A549 (cell line): ENCODE data around the gene SSBP2. TPM values are rescaled to one million over a fixed set of nuclear protein-coding genes. Genes with fewer than 3 reads are reported as not detected.
A peak's percentile ranks its signal among the peaks of the same experiment; 100 is the strongest.

Source experiments
- ATAC-seq, 2 experiments: fragments of 200-7000 bp in 1 of 2; fragments of >200 bp in 1 of 2; cut with Nextera tagmentation in 1 of 2; cut with Tn5 transposase in 1 of 2; 3 replicates each; pipeline versions ENCODE4 v1.8.0 to v1.9.1; 2018 to 2020; ENCODE audit warnings: mild to moderate bottlenecking in 1 of 2, moderate library complexity in 1 of 2
- CTCF ChIA-PET: fragments of 300-600 bp; sonication (Branson Sonifier 250); formaldehyde crosslinking; extraction: SDS; loops from one replicate; lab custom pipeline; 2021; ENCODE audit warnings: antibody characterized with exemption, inconsistent platforms; lab: Yijun Ruan, JAX
- POLR2A ChIA-PET: fragments of 350-600 bp; formaldehyde crosslinking; extraction: SDS; loops from one replicate; lab custom pipeline; 2021; ENCODE audit warnings: antibody characterized with exemption, inconsistent platforms; lab: Yijun Ruan, JAX
- DNase-seq, 2 experiments: peaks; one replicate each; pipeline versions ENCODE4 v3.0.0 to v3.0.0-alpha.2; 2011 to 2016; ENCODE audit warnings: low read depth in 1 of 2, low spot score in 1 of 2
- FAIRE-seq: peaks from 2 replicates; lab custom pipeline; 2011; peaks lifted over from hg19 to GRCh38; lab: Jason Lieb, UNC
- H3K27ac ChIP-seq, 2 experiments: fragments of >200 bp; sonication (Bioruptor Twin); formaldehyde crosslinking; 3 replicates each; pipeline ENCODE4 v1.5.1; 2016 to 2017
- H3K4me1 ChIP-seq: fragments of >200 bp; sonication (Bioruptor Twin); formaldehyde crosslinking; 3 replicates; pipeline ENCODE4 v1.6.1; 2016
- H3K4me2 ChIP-seq: fragments of >200 bp; sonication (Bioruptor Twin); formaldehyde crosslinking; 3 replicates; pipeline ENCODE4 v1.6.1; 2016
- H3K4me3 ChIP-seq: fragments of >200 bp; sonication (Bioruptor Twin); formaldehyde crosslinking; 3 replicates; pipeline ENCODE4 v1.5.1; 2016
- H3K9me3 ChIP-seq: fragments of >200 bp; sonication (Bioruptor Twin); formaldehyde crosslinking; 3 replicates; pipeline ENCODE4 v1.6.1; 2016
- BHLHE40 ChIP-seq: IDR thresholded peaks from 2 replicates; pipeline ENCODE4 v1.6.1; 2012; ENCODE audit warnings: low read depth, low read length, inconsistent platforms
- CBX8 ChIP-seq: fragments of 200-600 bp; sonication (generic); IDR thresholded peaks from 2 replicates; pipeline ENCODE4 v1.6.1; 2016
- CHD2 ChIP-seq: fragments of 150-350 bp; IDR thresholded peaks from 2 replicates; pipeline ENCODE4 v1.6.1; 2014; ENCODE audit warnings: low read length; ENCODE audit not compliant: partially characterized antibody
- CTCF ChIP-seq: fragments of >200 bp; sonication (Bioruptor Twin); formaldehyde crosslinking; IDR thresholded peaks from 3 replicates; pipeline ENCODE4 v1.5.1; 2016
- E2F6 ChIP-seq: IDR thresholded peaks from 2 replicates; pipeline ENCODE4 v1.6.1; 2012; ENCODE audit warnings: low read depth, borderline replicate concordance
- EHMT2 ChIP-seq: fragments of 200-600 bp; sonication (generic); IDR thresholded peaks from 2 replicates; pipeline ENCODE4 v1.6.1; 2016; ENCODE audit warnings: antibody characterized with exemption, low read depth, mild to moderate bottlenecking, moderate library complexity
- ELK1 ChIP-seq: fragments of 150-350 bp; IDR thresholded peaks from 2 replicates; pipeline ENCODE4 v1.6.1; 2014; ENCODE audit warnings: low read depth, mild to moderate bottlenecking, low read length
- FOSB ChIP-seq: fragments of 250-450 bp; sonication (Bioruptor Pico); IDR thresholded peaks from 2 replicates; pipeline ENCODE4 v1.5.0; 2020; ENCODE audit warnings: mild to moderate bottlenecking, moderate library complexity
- HDAC2 ChIP-seq: fragments of 200-600 bp; sonication (generic); IDR thresholded peaks from 2 replicates; pipeline ENCODE4 v1.6.1; 2016
- HES2 ChIP-seq: fragments of >200 bp; sonication (Bioruptor Twin); formaldehyde crosslinking; IDR thresholded peaks from 2 replicates; pipeline ENCODE4 v1.6.1; 2016
- HOXA7 ChIP-seq: fragments of 250-450 bp; sonication (Bioruptor Pico); IDR thresholded peaks from 2 replicates; pipeline ENCODE4 v1.5.0; 2020; ENCODE audit warnings: mild to moderate bottlenecking, moderate library complexity
- HOXB5 ChIP-seq: fragments of 250-450 bp; sonication (Bioruptor Pico); IDR thresholded peaks from 2 replicates; pipeline ENCODE4 v1.5.0; 2020; ENCODE audit warnings: mild to moderate bottlenecking, moderate library complexity
- KDM5A ChIP-seq: fragments of 200-600 bp; sonication (generic); IDR thresholded peaks from 2 replicates; pipeline ENCODE4 v1.6.1; 2016; ENCODE audit warnings: antibody characterized with exemption, mild to moderate bottlenecking
- MAZ ChIP-seq: fragments of 150-350 bp; IDR thresholded peaks from 2 replicates; pipeline ENCODE4 v1.6.1; 2014; ENCODE audit warnings: antibody characterized with exemption, low read depth, low read length, borderline replicate concordance
- NR3C1 ChIP-seq: fragments of >200 bp; sonication (Bioruptor Twin); formaldehyde crosslinking; IDR thresholded peaks from 3 replicates; pipeline ENCODE4 v1.6.1; 2017
- PBX3 ChIP-seq: IDR thresholded peaks from 2 replicates; pipeline ENCODE4 v1.6.1; 2012
- POLR2A ChIP-seq: IDR thresholded peaks from 2 replicates; pipeline ENCODE4 v1.6.1; 2012; ENCODE audit warnings: mild to moderate bottlenecking, low read length
- RAD21 ChIP-seq, 2 experiments: fragments of >200 bp in 1 of 2; sonication (Bioruptor Twin) in 1 of 2; formaldehyde crosslinking in 1 of 2; IDR thresholded peaks in 1 of 2; conservative IDR thresholded peaks in 1 of 2; 2 replicates in 1 of 2; 3 replicates in 1 of 2; pipeline ENCODE4 v1.6.1; 2012 to 2018; ENCODE audit warnings: inconsistent platforms in 1 of 2
- RCOR1 ChIP-seq: fragments of 150-350 bp; IDR thresholded peaks from 2 replicates; pipeline ENCODE4 v1.6.1; 2014; ENCODE audit warnings: antibody characterized with exemption, low read length, low read depth
- REST ChIP-seq: fragments of 200-600 bp; sonication (generic); IDR thresholded peaks from 2 replicates; pipeline ENCODE4 v1.6.1; 2016; ENCODE audit warnings: antibody characterized with exemption, mild to moderate bottlenecking, moderate library complexity
- SREBF2 ChIP-seq: fragments of 450-650 bp; IDR thresholded peaks from 2 replicates; pipeline ENCODE4 v1.6.1; 2014; ENCODE audit warnings: mild to moderate bottlenecking, moderate library complexity
- ZNF302 ChIP-seq: fragments of 250-450 bp; sonication (Bioruptor Pico); IDR thresholded peaks from 2 replicates; pipeline ENCODE4 v1.9.0; 2021; ENCODE audit warnings: inconsistent platforms, mild to moderate bottlenecking, moderate library complexity
- WGBS: methylation state at CpG from one replicate; pipeline ENCODE4 v1.1.6; 2017; ENCODE audit errors: missing lambda C conversion rate; 5-methylcytosine and 5-hydroxymethylcytosine counted together
- polyA plus RNA-seq, 4 experiments: library from polyadenylated mRNA; depleted of rRNA in 3 of 4; stranded (reverse); fragments of >200 nt; fragmentation: RNase III in 1 of 4; extraction: RNeasy Plus Mini Kit Qiagen cat#74134 plus additional on column Dnase treatment in 1 of 4; gene quantifications; 2 replicates in 3 of 4; 3 replicates in 1 of 4; pipeline ENCODE4 v1.2.3, GENCODE V29; 2011 to 2017

SSBP2 gene
- polyA plus RNA-seq, 2 of the 4 experiments (the other 2 are of a cell fraction): 4.5 to 14.2 TPM

GRCh38 chr5:81656783-81657182 is 94.1 kb downstream of the SSBP2 start (continued):
- TF ChIP-seq PBX3 (no peak), NR3C1 (no peak), CHD2 (no peak), REST (no peak)

- TF ChIP-seq REST (no peak), ELK1 (no peak), RCOR1 (no peak), ZNF302 (CRISPR knock-in tag) (no peak), POLR2A (no peak), KDM5A (no peak), HOXA7 (CRISPR knock-in tag) (no peak), EHMT2 (no peak), E2F6 (no peak), SREBF2 (no peak), FOSB (no peak), MAZ (no peak), HES2 (no peak), HDAC2 (no peak), CBX8 (no peak), CHD2 (no peak), BHLHE40 (no peak), CTCF (no peak), RAD21 (conservative IDR thresholded peaks at IDR 0.05 in 1 of 2, IDR thresholded peaks at IDR 0.05 in 1 of 2) (no peak), HOXB5 (CRISPR knock-in tag) (no peak)
- FAIRE-seq: peak; percentile 49
- 53% methylated on average over 1 of the region's 1 CpG for WGBS
Observed at GRCh38 chr5:81650987-81651386, 99.9 kb downstream of the SSBP2 start.

More at GRCh38 chr5:81650987-81651386, 99.9 kb downstream of the SSBP2 start:
- ChIA-PET CTCF (interaction anchor here (0.6 to 0.9 kb wide), 2 partner anchors 14 to 575 kb away, joined by 3 to 5 read pairs; no protein-coding TSS in a partner anchor), POLR2A (no interaction called here)
- Histone ChIP-seq H3K27ac (no peak overlapping the region), H3K9me3 (no peaks in the 10 kb centered on the region), H3K4me2 (no peak overlapping the region), H3K4me1 (no peaks in the 10 kb centered on the region), H3K4me3 (no peak overlapping the region)
- ATAC-seq (no peak), DNase-seq (no peak)
